K562 (cell line): Measurements from ENCODE around the gene ACSF3. TPM values are rescaled to one million over a fixed set of nuclear protein-coding genes. Genes with fewer than 3 reads are reported as not detected.

Experiments
- ATAC-seq: fragments of 200-7000 bp; cut with Tn5 transposase; 3 replicates; pipeline ENCODE4 v1.9.1; 2020; ENCODE audit warnings: moderate library complexity
- BruUV-seq: library from RNA; stranded (reverse); fragments of 400-500 nt; replicated peaks from 2 replicates; lab custom pipeline; 2021; lab: Mats Ljungman, UMichigan
- CTCF ChIA-PET: fragments of 300-600 bp; formaldehyde crosslinking; extraction: SDS; loops from one replicate; lab custom pipeline; 2021; ENCODE audit warnings: low intra/inter-chr PET ratio; lab: Yijun Ruan, JAX
- POLR2A ChIA-PET: fragments of 300-600, 350-650 bp; sonication (Branson Sonifier 250); formaldehyde crosslinking; extraction: SDS; loops from one replicate; lab custom pipeline; 2021; ENCODE audit warnings: antibody characterized with exemption, inconsistent platforms; lab: Yijun Ruan, JAX
- DNase-seq, 4 experiments: peaks; one replicate each; pipeline versions ENCODE4 v3.0.0 to v3.0.0-alpha.2; 2011 to 2018; ENCODE audit warnings: low spot score in 3 of 4, mixed read lengths in 3 of 4; ENCODE audit errors: extremely low read depth in 1 of 4
- FAIRE-seq: peaks from 2 replicates; lab custom pipeline; 2011; peaks lifted over from hg19 to GRCh38; lab: Jason Lieb, UNC
- H2AFZ ChIP-seq: 2 replicates; pipeline ENCODE4 v1.6.0; 2011; ENCODE audit warnings: low read depth, low read length, control low read depth, inconsistent platforms
- H3K27ac ChIP-seq: fragments of 200-600 bp; 3 replicates; pipeline ENCODE4 v1.8.0; 2011; ENCODE audit warnings: low read depth, mild to moderate bottlenecking, control low read depth, inconsistent platforms, low read length, moderate library complexity, mixed read lengths; ENCODE audit errors: extremely low read depth
- H3K27me3 ChIP-seq, 2 experiments: fragments of 300-600 bp in 1 of 2; 2 replicates in 1 of 2; 3 replicates in 1 of 2; pipeline versions ENCODE4 v1.6.0 to v1.8.0; 2011; ENCODE audit warnings: inconsistent platforms in 2 of 2, low read length in 2 of 2, mild to moderate bottlenecking in 1 of 2, mixed read lengths in 1 of 2, moderate library complexity in 1 of 2; ENCODE audit not compliant: control insufficient read depth in 2 of 2, insufficient read depth in 2 of 2
- H3K36me3 ChIP-seq: fragments of 300-600 bp; 3 replicates; pipeline ENCODE4 v1.8.0; 2011; ENCODE audit warnings: mild to moderate bottlenecking, low read length, inconsistent platforms; ENCODE audit not compliant: control insufficient read depth, insufficient read depth
- H3K4me1 ChIP-seq, 2 experiments: fragments of 200-600 bp in 1 of 2; replicated peaks in 1 of 2; 2 replicates in 1 of 2; 3 replicates in 1 of 2; pipeline versions ENCODE4 v1.5.1 to v1.8.0; 2011; ENCODE audit warnings: inconsistent platforms in 2 of 2, low read length in 2 of 2, mild to moderate bottlenecking in 1 of 2, mixed read lengths in 1 of 2, moderate library complexity in 1 of 2; ENCODE audit not compliant: control insufficient read depth in 2 of 2, insufficient read depth in 2 of 2
- H3K4me2 ChIP-seq: 2 replicates; pipeline ENCODE4 v1.6.1; 2011; ENCODE audit warnings: low read length, control low read depth, inconsistent platforms, mixed read lengths; ENCODE audit not compliant: insufficient read depth
- H3K4me3 ChIP-seq: fragments of 200-600 bp; sonication (generic), shearing (Covaris generic); 2 replicates; pipeline ENCODE4 v1.5.1; 2016; ENCODE audit warnings: control low read depth, inconsistent platforms
- H3K79me2 ChIP-seq: fragments of 200-600 bp; 3 replicates; pipeline ENCODE4 v1.8.0; 2011; ENCODE audit warnings: low read length, inconsistent platforms; ENCODE audit not compliant: control insufficient read depth, insufficient read depth
- H3K9ac ChIP-seq, 2 experiments: 2 replicates each; pipeline versions ENCODE4 v1.6.0 to v1.6.1; 2011; ENCODE audit warnings: low read depth in 2 of 2, low read length in 2 of 2, control low read depth in 1 of 2, inconsistent platforms in 1 of 2, mild to moderate bottlenecking in 1 of 2, mixed read lengths in 1 of 2; ENCODE audit not compliant: insufficient read depth in 1 of 2
- H3K9me1 ChIP-seq: one replicate; pipeline ENCODE4 v1.6.0; 2011; ENCODE audit warnings: inconsistent platforms, mild to moderate bottlenecking, low read length, moderate library complexity; ENCODE audit not compliant: control insufficient read depth, insufficient read depth
- H3K9me3 ChIP-seq: replicated peaks from 2 replicates; pipeline ENCODE4 v1.5.1; 2011; ENCODE audit warnings: low read depth, low read length, inconsistent platforms; ENCODE audit not compliant: control insufficient read depth, insufficient read depth
- H4K20me1 ChIP-seq: replicated peaks from 2 replicates; pipeline ENCODE4 v1.6.1; 2011; ENCODE audit warnings: low read length, inconsistent platforms, mixed read lengths; ENCODE audit not compliant: control insufficient read depth, insufficient read depth
- CBX3 ChIP-seq, 2 experiments: IDR thresholded peaks; 1 replicate in 1 of 2; 2 replicates in 1 of 2; pipeline ENCODE4 v1.6.1; 2012; ENCODE audit warnings: inconsistent platforms in 2 of 2, low read length in 2 of 2, borderline replicate concordance in 1 of 2, control low read depth in 1 of 2
- CBX5 ChIP-seq: IDR thresholded peaks from 2 replicates; pipeline ENCODE4 v1.6.1; 2014; ENCODE audit warnings: low read depth, borderline replicate concordance
- CEBPZ ChIP-seq: fragments of 150-350 bp; IDR thresholded peaks from 2 replicates; pipeline ENCODE4 v1.6.1; 2014; ENCODE audit warnings: low read depth, mild to moderate bottlenecking, low read length, borderline replicate concordance
- JUNB ChIP-seq: fragments of 450-650 bp; formaldehyde crosslinking; conservative IDR thresholded peaks from 2 replicates; pipeline ENCODE4 v1.4.0; 2020; ENCODE audit warnings: mild to moderate bottlenecking
- MTA3 ChIP-seq: fragments of 450-650 bp; formaldehyde crosslinking; IDR thresholded peaks from 2 replicates; pipeline ENCODE4 v1.6.1; 2017; ENCODE audit warnings: mild to moderate bottlenecking, borderline replicate concordance
- NFRKB ChIP-seq: fragments of 450-650 bp; IDR thresholded peaks from 2 replicates; pipeline ENCODE4 v1.6.1; 2016; ENCODE audit warnings: low read depth
- PHF8 ChIP-seq: fragments of 200-600 bp; sonication (generic); IDR thresholded peaks from 2 replicates; pipeline ENCODE4 v1.6.1; 2012; ENCODE audit warnings: mixed run types, mild to moderate bottlenecking, inconsistent platforms, low read length, moderate library complexity, borderline replicate concordance
- RBM34 ChIP-seq: fragments of 200-400 bp; formaldehyde crosslinking; IDR thresholded peaks from 2 replicates; pipeline ENCODE4 v1.6.1; 2018; ENCODE audit warnings: low read length, borderline replicate concordance; ENCODE audit not compliant: insufficient read depth
- RFX7 ChIP-seq: fragments of 250-450 bp; sonication (Bioruptor Pico); IDR thresholded peaks from 2 replicates; pipeline ENCODE4 v1.5.1; 2021; ENCODE audit warnings: mild to moderate bottlenecking
- SIRT6 ChIP-seq: IDR thresholded peaks from one replicate; pipeline ENCODE4 v1.6.1; 2012; ENCODE audit warnings: low read depth, mild to moderate bottlenecking, control low read depth, inconsistent platforms, low read length, moderate library complexity
- SREBF2 ChIP-seq: sonication (generic); formaldehyde crosslinking; IDR thresholded peaks from 2 replicates; pipeline ENCODE4 v1.4.0; 2020; ENCODE audit warnings: mild to moderate bottlenecking, missing genetic modification reagents
- TFAM ChIP-seq: fragments of 250-450 bp; sonication (Bioruptor Pico); conservative IDR thresholded peaks from 2 replicates; pipeline ENCODE4 v1.5.0; 2021; ENCODE audit warnings: mild to moderate bottlenecking, moderate library complexity
- TRIM24 ChIP-seq, 2 experiments: fragments of 450-650 bp; IDR thresholded peaks; 2 replicates each; pipeline ENCODE4 v1.6.1; 2016
- TRIM28 ChIP-seq: fragments of 450-650 bp; IDR thresholded peaks from 2 replicates; pipeline ENCODE4 v1.6.1; 2017
- U2AF2 ChIP-seq: fragments of 200-400 bp; formaldehyde crosslinking; optimal IDR thresholded peaks from 2 replicates; pipeline ENCODE3; 2017; ENCODE audit warnings: low read depth, mild to moderate bottlenecking, low read length
- WGBS: fragments of 100-300 bp; shearing (Covaris generic); methylation state at CpG from one replicate; pipeline ENCODE4 v1.1.6; 2016; ENCODE audit warnings: low coverage, mixed read lengths; ENCODE audit not compliant: insufficient coverage; ENCODE audit errors: missing lambda C conversion rate; 5-methylcytosine and 5-hydroxymethylcytosine counted together
- in situ Hi-C: fragments of 300-500 bp; cut with MboI; formaldehyde crosslinking; loops from 4 replicates; pipeline ENCODE4 v1.15.0; 2018; ENCODE audit warnings: inconsistent platforms, mixed read lengths
- intact Hi-C: fragments of 100-400 bp; cut with micrococcal nuclease; formaldehyde crosslinking; loops from 2 replicates; pipeline ENCODE4 v1.14.2; 2022
- polyA plus RNA-seq, 8 experiments: library from polyadenylated mRNA; depleted of rRNA in 4 of 8; stranded (reverse) in 5 of 8; unstranded in 3 of 8; fragments of >200 nt; fragmentation: Nextera tagmentation in 2 of 8; fragmentation: Illumina TruSeq in 1 of 8; extraction: Ambion mirVana in 2 of 8; extraction: Trizol in 1 of 8; gene quantifications; 2 replicates each; pipeline versions ENCODE4 v1.2.1 to v1.2.3, GENCODE V29; 2011 to 2014; ENCODE audit warnings: inconsistent platforms in 1 of 8, missing spikeins in 1 of 8
- total RNA-seq, 7 experiments: library from RNA; depleted of rRNA in 6 of 7; stranded (reverse); fragments of >200 nt in 6 of 7; fragmentation: Illumina TruSeq in 2 of 7; extraction: Trizol in 2 of 7; gene quantifications; 2 replicates each; pipeline versions ENCODE4 v1.2.1 to v1.2.3, GENCODE V29; 2011 to 2021; ENCODE audit warnings: low replicate concordance in 1 of 7

ACSF3 gene
- total and polyA plus RNA-seq, 9 of the 15 experiments (the other 6 are each of a cell fraction or from before 2014, with no cell fraction given), result 0.77 to 32.8 (median 14.7) TPM

- CTCF ChIA-PET, result no interaction called here
- peaks cover 39% of the 10 kb centered on the region; the same call in 2 of the 3 replicates for H3K36me3 ChIP-seq
- intact Hi-C loops, result no loop called here
These were observed 36.8 kb downstream of the ACSF3 start for GRCh38 chr16:89130448-89130847.

More at GRCh38 chr16:89130448-89130847, 36.8 kb downstream of the ACSF3 start:
- TF ChIP-seq JUNB (no peak), CBX3 (IDR thresholded peaks at IDR 0.05; ENCODE audit: borderline replicate concordance in 1 of 2, low read length in 2 of 2) (0 out of 3 replicates have a peak, but pooled peaks of 1 of the 2 experiments have one; percentile 46), TFAM (CRISPR knock-in tag) (no peak), CEBPZ (no peak), RBM34 (no peak), TRIM24 (IDR thresholded peaks at IDR 0.05) (0 out of 4 replicates have a peak, but pooled peaks of 1 of the 2 experiments have one; percentile 17), SIRT6 (no peak), NFRKB (no peak), SREBF2 (CRISPR knock-in tag) (no peak), RFX7 (CRISPR knock-in tag) (no peak), PHF8 (no peak), CBX5 (peak; percentile 81), MTA3 (no peak), U2AF2 (no peak), TRIM28 (0 out of 2 replicates have a peak, but pooled peaks have one; percentile 65)
- Histone ChIP-seq H3K79me2 (no peaks in the 10 kb centered on the region), H3K9ac (no peak overlapping the region), H4K20me1 (no peaks in the 10 kb centered on the region), H2AFZ (no peak overlapping the region), H3K4me2 (no peak overlapping the region), H3K27me3 (no peaks in the 10 kb centered on the region), H3K4me1 (peaks cover 0 to 14% of the 10 kb centered on the region in 2 experiments; a peak in 1 of 5 replicates), H3K4me3 (no peak overlapping the region), H3K9me1 (no peaks in the 10 kb centered on the region), H3K9me3 (peaks cover 2% of the 10 kb centered on the region; the same call in 1 of the 2 replicates), H3K27ac (no peak overlapping the region)
- FAIRE-seq (no peak), ATAC-seq (no peak), DNase-seq (no peak)
- BruUV-seq, result no TSS peak
- WGBS, result 83% methylated on average over 5 of the region's 5 CpGs
- in situ Hi-C loops, result no loop called here
- POLR2A ChIA-PET, result no interaction called here
